GM18868 (cell line): ENCODE measurements around the gene PLXND1.

ENCODE experiments used
- ATAC-seq: cut with Tn5 transposase; IDR thresholded peaks from one replicate; pipeline ENCODE4 v1.9.1; 2021; ENCODE audit warnings: mild to moderate bottlenecking, moderate library complexity; ENCODE audit not compliant: unreplicated experiment

Gene PLXND1

GRCh38 chr3:129627350-129628168, 21.1 kb upstream of the PLXND1 start:
- ATAC-seq: peak; percentile 54

- peak; percentile 93 for ATAC-seq
Measured at GRCh38 chr3:129626744-129627349, 20.4 kb upstream of the PLXND1 start.

- ATAC-seq: no peak
Measured at GRCh38 chr3:129625072-129625874, 18.8 kb upstream of the PLXND1 start.

GRCh38 chr3:129624347-129625071, 18.0 kb upstream of the PLXND1 start:
- no peak for ATAC-seq

- no peak for ATAC-seq
Measured at GRCh38 chr3:129623447-129624118, 17.1 kb upstream of the PLXND1 start.

GRCh38 chr3:129622933-129623332, 16.5 kb upstream of the PLXND1 start:
- no peak for ATAC-seq

- no peak for ATAC-seq
Measured at GRCh38 chr3:129622226-129622874, 15.9 kb upstream of the PLXND1 start.

- ATAC-seq: no peak
Measured at GRCh38 chr3:129621626-129622225, 15.2 kb upstream of the PLXND1 start.

- no peak for ATAC-seq
Measured at GRCh38 chr3:129620828-129621559, 14.5 kb upstream of the PLXND1 start.

GRCh38 chr3:129619726-129620162, 13.3 kb upstream of the PLXND1 start:
- no peak for ATAC-seq

GRCh38 chr3:129618901-129619671, 12.6 kb upstream of the PLXND1 start:
- ATAC-seq: no peak

- no peak for ATAC-seq
Measured at GRCh38 chr3:129618186-129618820, 11.8 kb upstream of the PLXND1 start.

- ATAC-seq: no peak
Measured at GRCh38 chr3:129617381-129618185, 11.1 kb upstream of the PLXND1 start.

GRCh38 chr3:129616713-129617112, 10.2 kb upstream of the PLXND1 start:
- ATAC-seq: no peak

- no peak for ATAC-seq
Measured at GRCh38 chr3:129616291-129616690, 9.8 kb upstream of the PLXND1 start.

- no peak for ATAC-seq
Measured at GRCh38 chr3:129615751-129616281, 9.3 kb upstream of the PLXND1 start.
